GM18867 (cell line): Measurements from ENCODE around the gene AOX1.
"Not testable (repeated sequence)": the region's sequence is repeated elsewhere in the genome, so short reads cannot be mapped to it uniquely, and the experiment has no call there.

Experiments used
- ATAC-seq: cut with Tn5 transposase; IDR thresholded peaks from one replicate; pipeline ENCODE4 v1.9.1; 2021; ENCODE audit warnings: mild to moderate bottlenecking, moderate library complexity; ENCODE audit not compliant: unreplicated experiment

Gene AOX1

GRCh38 chr2:200625282-200625681, 39.5 kb downstream of the AOX1 start:
- no peak for ATAC-seq

GRCh38 chr2:200625958-200626363, 40.1 kb downstream of the AOX1 start:
- no peak for ATAC-seq

- no peak for ATAC-seq
These were observed 41.4 kb downstream of the AOX1 start for GRCh38 chr2:200627110-200627770.

GRCh38 chr2:200628461-200628860, 42.6 kb downstream of the AOX1 start:
- not testable (repeated sequence) for ATAC-seq

GRCh38 chr2:200631287-200631686, 45.5 kb downstream of the AOX1 start:
- ATAC-seq = no peak

GRCh38 chr2:200634231-200634964, 48.6 kb downstream of the AOX1 start:
- ATAC-seq = no peak

- no peak for ATAC-seq
These were observed 49.4 kb downstream of the AOX1 start for GRCh38 chr2:200635251-200635650.

GRCh38 chr2:200637901-200638300, 52.1 kb downstream of the AOX1 start:
- ATAC-seq = no peak

GRCh38 chr2:200640176-200640575, 54.4 kb downstream of the AOX1 start:
- ATAC-seq = no peak

- ATAC-seq = no peak
These were observed 55.1 kb downstream of the AOX1 start for GRCh38 chr2:200640901-200641300.

GRCh38 chr2:200648518-200649281, 62.9 kb downstream of the AOX1 start:
- ATAC-seq = not testable (repeated sequence)

GRCh38 chr2:200649724-200650123, 63.9 kb downstream of the AOX1 start:
- no peak for ATAC-seq

GRCh38 chr2:200650195-200650594, 64.4 kb downstream of the AOX1 start:
- ATAC-seq = no peak

- ATAC-seq = no peak
These were observed 66.3 kb downstream of the AOX1 start for GRCh38 chr2:200652158-200652557.

- no peak for ATAC-seq
These were observed 67.2 kb downstream of the AOX1 start for GRCh38 chr2:200653021-200653420.

- no peak for ATAC-seq
These were observed 69.0 kb downstream of the AOX1 start for GRCh38 chr2:200654823-200655222.

- ATAC-seq = no peak
These were observed 70.2 kb downstream of the AOX1 start for GRCh38 chr2:200655918-200656580.

GRCh38 chr2:200658278-200658864, 72.6 kb downstream of the AOX1 start:
- no peak for ATAC-seq

GRCh38 chr2:200659410-200659809, 73.6 kb downstream of the AOX1 start:
- no peak for ATAC-seq

GRCh38 chr2:200661477-200661876, 75.7 kb downstream of the AOX1 start:
- no peak for ATAC-seq

- ATAC-seq = no peak
These were observed 76.9 kb downstream of the AOX1 start for GRCh38 chr2:200662727-200663126.
